Cardiac fibroblast (primary cell): ENCODE results near the gene TLX2.
A peak's percentile ranks its signal among the peaks of the same experiment; 100 is the strongest.

Source experiments
- DNase-seq, 2 donors: peaks; one replicate each; pipeline versions ENCODE4 v3.0.0 to v3.0.0-alpha.2; 2010; ENCODE audit warnings: low read depth in 2 of 2
- H3K4me3 ChIP-seq, 2 donors: replicated peaks in 1 of 2; 1 replicate in 1 of 2; 2 replicates in 1 of 2; pipeline ENCODE4 v1.5.1; 2011; ENCODE audit warnings: low read depth in 2 of 2, low read length in 2 of 2, mild to moderate bottlenecking in 2 of 2, moderate library complexity in 1 of 2
- TF ChIP-seq, protein P1 (sequence below): IDR thresholded peaks from one replicate; pipeline ENCODE4 v1.5.1; 2011; ENCODE audit warnings: low read depth, mild to moderate bottlenecking, low read length, inconsistent platforms

Gene TLX2

DNA sequence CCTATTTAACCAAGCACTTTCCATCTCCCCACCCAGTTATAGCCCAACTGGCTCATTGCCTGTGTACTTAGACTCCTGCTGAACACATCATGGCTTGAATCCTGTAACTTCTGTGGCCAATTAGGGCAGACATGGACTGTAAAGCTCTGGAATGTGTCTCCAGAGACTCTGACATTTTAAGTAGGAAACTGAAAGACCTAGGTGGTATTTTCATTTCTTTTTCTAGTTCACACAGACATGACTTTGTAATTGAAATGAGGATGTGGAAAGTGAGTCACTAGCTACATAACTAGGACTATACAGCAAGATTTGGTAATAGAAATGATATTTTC lies 52.5 kb downstream of the TLX2 start:
- TF ChIP-seq, protein P1, sequence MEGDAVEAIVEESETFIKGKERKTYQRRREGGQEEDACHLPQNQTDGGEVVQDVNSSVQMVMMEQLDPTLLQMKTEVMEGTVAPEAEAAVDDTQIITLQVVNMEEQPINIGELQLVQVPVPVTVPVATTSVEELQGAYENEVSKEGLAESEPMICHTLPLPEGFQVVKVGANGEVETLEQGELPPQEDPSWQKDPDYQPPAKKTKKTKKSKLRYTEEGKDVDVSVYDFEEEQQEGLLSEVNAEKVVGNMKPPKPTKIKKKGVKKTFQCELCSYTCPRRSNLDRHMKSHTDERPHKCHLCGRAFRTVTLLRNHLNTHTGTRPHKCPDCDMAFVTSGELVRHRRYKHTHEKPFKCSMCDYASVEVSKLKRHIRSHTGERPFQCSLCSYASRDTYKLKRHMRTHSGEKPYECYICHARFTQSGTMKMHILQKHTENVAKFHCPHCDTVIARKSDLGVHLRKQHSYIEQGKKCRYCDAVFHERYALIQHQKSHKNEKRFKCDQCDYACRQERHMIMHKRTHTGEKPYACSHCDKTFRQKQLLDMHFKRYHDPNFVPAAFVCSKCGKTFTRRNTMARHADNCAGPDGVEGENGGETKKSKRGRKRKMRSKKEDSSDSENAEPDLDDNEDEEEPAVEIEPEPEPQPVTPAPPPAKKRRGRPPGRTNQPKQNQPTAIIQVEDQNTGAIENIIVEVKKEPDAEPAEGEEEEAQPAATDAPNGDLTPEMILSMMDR, result no peak
- peak; percentile 88 to 97 for DNase-seq
- no peak overlapping the region for H3K4me3 ChIP-seq
